OCI-LY7 (cell line): ENCODE data around the gene AGMO. TPM values are rescaled to one million over a fixed set of nuclear protein-coding genes. Genes with fewer than 3 reads are reported as not detected.

Source experiments
- BruUV-seq: library from RNA; stranded (reverse); fragments of 400-500 nt; replicated peaks from 2 replicates; lab custom pipeline; 2021; lab: Mats Ljungman, UMichigan
- CTCF ChIA-PET: fragments of 300-600 bp; sonication (Branson Sonifier 250); formaldehyde crosslinking; loops from one replicate; lab custom pipeline; 2022; ENCODE audit warnings: antibody characterized with exemption; ENCODE audit not compliant: unreplicated experiment; lab: Charles Lee
- POLR2A ChIA-PET: fragments of 300-600 bp; sonication (Branson Sonifier 250); formaldehyde crosslinking; loops from one replicate; lab custom pipeline; 2022; ENCODE audit warnings: antibody characterized with exemption; lab: Charles Lee
- DNase-seq: peaks from one replicate; pipeline ENCODE4 v3.0.0-alpha.2; 2015; ENCODE audit warnings: low spot score
- H2AFZ ChIP-seq: fragments of 200-600 bp; sonication (generic), shearing (Covaris generic); 2 replicates; pipeline ENCODE4 v1.6.1; 2014; ENCODE audit warnings: mild to moderate bottlenecking, antibody characterized with exemption, low read length, moderate library complexity
- H3K27ac ChIP-seq: fragments of 200-600 bp; sonication (generic); 2 replicates; pipeline ENCODE4 v1.5.1; 2014; ENCODE audit warnings: mixed run types, low read depth, mild to moderate bottlenecking, moderate library complexity, low read length, inconsistent platforms; ENCODE audit not compliant: poor library complexity, severe bottlenecking
- H3K36me3 ChIP-seq: fragments of 200-600 bp; sonication (generic); 2 replicates; pipeline ENCODE4 v1.6.1; 2014; ENCODE audit warnings: mild to moderate bottlenecking, antibody characterized with exemption, low read length, moderate library complexity, mixed read lengths; ENCODE audit not compliant: insufficient read depth
- H3K4me1 ChIP-seq: fragments of 200-600 bp; sonication (generic); 2 replicates; pipeline ENCODE4 v1.5.1; 2014; ENCODE audit warnings: mild to moderate bottlenecking, low read length; ENCODE audit not compliant: insufficient read depth, poor library complexity, severe bottlenecking
- H3K4me2 ChIP-seq: fragments of 200-600 bp; sonication (generic); 2 replicates; pipeline ENCODE4 v1.6.1; 2014; ENCODE audit warnings: mild to moderate bottlenecking, low read length
- H3K4me3 ChIP-seq: fragments of 200-600 bp; sonication (generic); 2 replicates; pipeline ENCODE4 v1.5.1; 2014; ENCODE audit warnings: mild to moderate bottlenecking, low read depth, low read length; ENCODE audit not compliant: poor library complexity, severe bottlenecking
- H3K79me2 ChIP-seq: fragments of 200-600 bp; sonication (generic); 2 replicates; pipeline ENCODE4 v1.6.1; 2016; ENCODE audit warnings: low read depth, mild to moderate bottlenecking, low read length, moderate library complexity, mixed read lengths; ENCODE audit not compliant: insufficient read depth
- H3K9me2 ChIP-seq: fragments of 200-600 bp; sonication (generic); 2 replicates; pipeline ENCODE4 v1.6.1; 2016; ENCODE audit warnings: mild to moderate bottlenecking, low read length, mixed read lengths; ENCODE audit not compliant: insufficient read depth
- H3K9me3 ChIP-seq: fragments of 200-600 bp; sonication (generic); 2 replicates; pipeline ENCODE4 v1.6.1; 2014; ENCODE audit warnings: mild to moderate bottlenecking, mixed run types, low read length, mixed read lengths
- H4K20me1 ChIP-seq: fragments of 200-600 bp; sonication (generic); 2 replicates; pipeline ENCODE4 v1.6.1; 2014; ENCODE audit warnings: mild to moderate bottlenecking, antibody characterized with exemption, low read length, moderate library complexity, mixed read lengths; ENCODE audit not compliant: insufficient read depth
- EZH2phosphoT487 ChIP-seq: fragments of 200-600 bp; sonication (generic); IDR thresholded peaks from 2 replicates; pipeline ENCODE4 v1.6.1; 2018; ENCODE audit warnings: low read depth, borderline replicate concordance, mild to moderate bottlenecking, mixed run types, antibody characterized with exemption, low read length, moderate library complexity, mixed read lengths
- intact Hi-C: fragments of 100-400 bp; cut with micrococcal nuclease; formaldehyde crosslinking; loops from one replicate; pipeline ENCODE4 v1.10.0; 2022; ENCODE audit not compliant: unreplicated experiment
- total RNA-seq, 2 experiments: library from RNA; depleted of rRNA in 1 of 2; stranded (reverse); fragments of >200 nt in 1 of 2; shearing (Covaris generic) in 1 of 2; gene quantifications; 2 replicates each; pipeline ENCODE4 v1.2.3, GENCODE V29; 2014 to 2022
- TF ChIP-seq, protein P1 (sequence below): fragments of 200-600 bp; sonication (generic); conservative IDR thresholded peaks from 2 replicates; pipeline ENCODE4 v1.5.1; 2014; ENCODE audit warnings: mild to moderate bottlenecking, antibody characterized with exemption, low read length, moderate library complexity, mixed read lengths

Gene AGMO
- total RNA-seq, 2 experiments from 2014 or later, result not detected

DNA sequence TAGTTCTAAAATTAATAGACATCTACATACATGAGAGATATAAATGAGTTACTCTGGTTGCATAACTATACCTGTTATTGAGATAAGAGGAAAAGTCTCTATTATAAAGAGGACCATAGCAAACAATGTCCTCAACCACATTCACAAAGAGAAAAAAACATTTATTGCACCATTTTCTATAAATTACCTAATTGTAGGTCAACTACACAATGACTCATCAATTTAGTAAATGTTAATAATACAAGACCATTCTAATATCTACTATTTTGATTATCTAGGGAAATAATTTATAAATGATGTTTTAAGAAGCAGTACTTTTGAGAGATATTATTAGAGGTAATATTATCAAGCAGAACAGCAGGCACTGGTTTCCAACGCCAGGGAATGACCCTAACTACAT, 246.1 kb downstream of the AGMO start:
- H3K79me2 ChIP-seq, result no peaks in the 10 kb centered on the region
- POLR2A ChIA-PET, result interaction anchor here (0.6 kb wide), 1 partner anchor 50 kb away, joined by 3 read pairs; no protein-coding TSS in a partner anchor
- no peak overlapping the region for H3K27ac ChIP-seq
- H3K4me3 ChIP-seq, result no peak overlapping the region
- no peak for DNase-seq
- intact Hi-C loops, result no loop called here
- CTCF ChIA-PET, result no interaction called here
- BruUV-seq, result no TSS peak
- H3K9me3 ChIP-seq, result no peaks in the 10 kb centered on the region
- no peaks in the 10 kb centered on the region for H3K9me2 ChIP-seq
- no peaks in the 10 kb centered on the region for H3K4me1 ChIP-seq
- H3K4me2 ChIP-seq, result no peak overlapping the region
- TF ChIP-seq EZH2phosphoT487, result no peak
- TF ChIP-seq, protein P1, sequence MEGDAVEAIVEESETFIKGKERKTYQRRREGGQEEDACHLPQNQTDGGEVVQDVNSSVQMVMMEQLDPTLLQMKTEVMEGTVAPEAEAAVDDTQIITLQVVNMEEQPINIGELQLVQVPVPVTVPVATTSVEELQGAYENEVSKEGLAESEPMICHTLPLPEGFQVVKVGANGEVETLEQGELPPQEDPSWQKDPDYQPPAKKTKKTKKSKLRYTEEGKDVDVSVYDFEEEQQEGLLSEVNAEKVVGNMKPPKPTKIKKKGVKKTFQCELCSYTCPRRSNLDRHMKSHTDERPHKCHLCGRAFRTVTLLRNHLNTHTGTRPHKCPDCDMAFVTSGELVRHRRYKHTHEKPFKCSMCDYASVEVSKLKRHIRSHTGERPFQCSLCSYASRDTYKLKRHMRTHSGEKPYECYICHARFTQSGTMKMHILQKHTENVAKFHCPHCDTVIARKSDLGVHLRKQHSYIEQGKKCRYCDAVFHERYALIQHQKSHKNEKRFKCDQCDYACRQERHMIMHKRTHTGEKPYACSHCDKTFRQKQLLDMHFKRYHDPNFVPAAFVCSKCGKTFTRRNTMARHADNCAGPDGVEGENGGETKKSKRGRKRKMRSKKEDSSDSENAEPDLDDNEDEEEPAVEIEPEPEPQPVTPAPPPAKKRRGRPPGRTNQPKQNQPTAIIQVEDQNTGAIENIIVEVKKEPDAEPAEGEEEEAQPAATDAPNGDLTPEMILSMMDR, result no peak
- no peaks in the 10 kb centered on the region for H3K36me3 ChIP-seq
- H2AFZ ChIP-seq, result no peak overlapping the region
- H4K20me1 ChIP-seq, result no peaks in the 10 kb centered on the region

DNA sequence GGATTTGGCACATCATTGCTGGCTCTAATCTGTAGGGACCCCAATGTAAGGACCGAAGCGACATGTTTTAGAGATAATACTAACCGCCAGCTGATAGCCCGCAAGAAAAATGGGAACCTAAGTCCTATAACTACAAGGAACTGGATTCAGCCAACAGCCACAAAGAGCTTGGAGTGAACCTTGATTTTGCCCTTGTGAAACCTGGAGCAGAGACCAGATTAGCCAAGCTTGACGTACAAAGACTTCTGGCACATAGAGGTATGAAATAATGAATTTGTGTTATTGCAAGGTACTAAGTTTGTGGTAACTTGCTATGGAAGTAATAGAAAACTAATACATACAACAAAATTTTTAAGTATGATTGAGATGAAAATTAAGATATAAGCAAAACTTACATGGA, 246.9 kb downstream of the AGMO start:
- ChIA-PET CTCF (no interaction called here), POLR2A (interaction anchor here (0.6 kb wide), 2 partner anchors 50 to 147 kb away, joined by 3 read pairs; no protein-coding TSS in a partner anchor)
- H3K4me3 ChIP-seq, result no peak overlapping the region
- TF ChIP-seq, protein P1, result no peak
- no peak for TF ChIP-seq EZH2phosphoT487
- no peaks in the 10 kb centered on the region for H3K9me3 ChIP-seq
- no peaks in the 10 kb centered on the region for H3K36me3 ChIP-seq
- H4K20me1 ChIP-seq, result no peaks in the 10 kb centered on the region
- no peaks in the 10 kb centered on the region for H3K9me2 ChIP-seq
- no peak overlapping the region for H3K4me2 ChIP-seq
- H3K79me2 ChIP-seq, result no peaks in the 10 kb centered on the region
- no TSS peak for BruUV-seq
- no peak for DNase-seq
- no peak overlapping the region for H3K27ac ChIP-seq
- intact Hi-C loops, result no loop called here
- H2AFZ ChIP-seq, result no peak overlapping the region
- no peaks in the 10 kb centered on the region for H3K4me1 ChIP-seq

DNA sequence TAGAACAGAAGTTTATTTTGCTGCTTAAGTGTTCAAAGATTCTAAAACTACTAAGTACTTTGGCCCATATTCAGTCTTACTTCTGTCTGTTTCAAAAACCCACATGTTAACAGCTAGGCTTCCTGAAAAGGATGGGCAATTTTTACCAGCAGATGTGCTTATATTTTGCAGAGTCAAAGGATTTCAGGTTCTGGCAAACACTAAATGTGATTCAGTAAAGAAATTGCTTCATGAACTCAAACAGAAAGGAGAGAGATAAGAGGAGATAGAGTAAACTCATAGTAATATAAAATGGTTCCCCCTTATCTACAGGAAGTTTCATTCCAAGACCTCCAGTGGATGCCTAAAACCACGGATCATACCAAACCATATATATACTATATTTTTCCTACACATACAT, 248.5 kb downstream of the AGMO start:
- H3K4me3 ChIP-seq, result no peak overlapping the region
- BruUV-seq, result no TSS peak
- H3K9me3 ChIP-seq, result no peaks in the 10 kb centered on the region
- ChIA-PET POLR2A (no interaction called here), CTCF (no interaction called here)
- no peaks in the 10 kb centered on the region for H3K79me2 ChIP-seq
- TF ChIP-seq EZH2phosphoT487, result no peak
- TF ChIP-seq, protein P1, result no peak
- no peaks in the 10 kb centered on the region for H3K36me3 ChIP-seq
- no peak overlapping the region for H3K4me2 ChIP-seq
- no peak for DNase-seq
- no peak overlapping the region for H3K27ac ChIP-seq
- H3K4me1 ChIP-seq, result no peaks in the 10 kb centered on the region
- no peak overlapping the region for H2AFZ ChIP-seq
- no peaks in the 10 kb centered on the region for H4K20me1 ChIP-seq
- intact Hi-C loops, result no loop called here
- no peaks in the 10 kb centered on the region for H3K9me2 ChIP-seq
